Loucy (cell line): Measurements from ENCODE around the gene GJA3.

Source experiments
- H2AFZ ChIP-seq: fragments of 200-600 bp; sonication (generic); 2 replicates; pipeline ENCODE4 v1.6.0; 2016; ENCODE audit warnings: antibody characterized with exemption, mild to moderate bottlenecking, low read length, moderate library complexity
- H3F3A ChIP-seq: fragments of 200-600 bp; 2 replicates; pipeline ENCODE4 v1.6.0; 2016; ENCODE audit warnings: antibody characterized with exemption, low read depth, mild to moderate bottlenecking
- H3K27me3 ChIP-seq: fragments of 200-600 bp; sonication (generic); 2 replicates; pipeline ENCODE4 v1.6.1; 2014; ENCODE audit warnings: low read length, mild to moderate bottlenecking; ENCODE audit not compliant: insufficient read depth, poor library complexity, severe bottlenecking
- H3K36me3 ChIP-seq: fragments of 200-600 bp; sonication (generic); 2 replicates; pipeline ENCODE4 v1.6.1; 2016; ENCODE audit warnings: low read length; ENCODE audit not compliant: insufficient read depth
- H3K4me1 ChIP-seq: fragments of 200-600 bp; sonication (generic); 2 replicates; pipeline ENCODE4 v1.5.1; 2014; ENCODE audit warnings: low read length, mild to moderate bottlenecking; ENCODE audit not compliant: insufficient read depth, poor library complexity, severe bottlenecking
- H3K4me2 ChIP-seq: fragments of 200-600 bp; sonication (generic); 2 replicates; pipeline ENCODE4 v1.6.0; 2014; ENCODE audit warnings: antibody characterized with exemption, low read length, low read depth, mild to moderate bottlenecking; ENCODE audit not compliant: poor library complexity, severe bottlenecking
- H3K4me3 ChIP-seq: fragments of 200-600 bp; sonication (generic); 2 replicates; pipeline ENCODE4 v1.5.1; 2014; ENCODE audit warnings: low read length, mild to moderate bottlenecking, mixed read lengths; ENCODE audit not compliant: poor library complexity, severe bottlenecking
- H3K79me2 ChIP-seq: fragments of 200-600 bp; sonication (generic); 2 replicates; pipeline ENCODE4 v1.6.1; 2014; ENCODE audit warnings: low read length; ENCODE audit not compliant: insufficient read depth
- H3K9ac ChIP-seq: fragments of 200-600 bp; sonication (generic); 2 replicates; pipeline ENCODE4 v1.6.0; 2014; ENCODE audit warnings: mild to moderate bottlenecking, low read depth, low read length, moderate library complexity; ENCODE audit not compliant: poor library complexity, severe bottlenecking
- H3K9me2 ChIP-seq: fragments of 200-600 bp; sonication (generic); replicated peaks from 2 replicates; pipeline ENCODE4 v1.6.1; 2016; ENCODE audit warnings: low read depth, low read length, mixed read lengths
- H3K9me3 ChIP-seq: fragments of 200-600 bp; sonication (generic); 2 replicates; pipeline ENCODE4 v1.6.1; 2014; ENCODE audit warnings: mild to moderate bottlenecking, antibody characterized with exemption, low read length, low read depth; ENCODE audit not compliant: insufficient read depth
- H4K20me1 ChIP-seq: fragments of 200-600 bp; sonication (generic); 2 replicates; pipeline ENCODE4 v1.6.0; 2014; ENCODE audit warnings: antibody characterized with exemption, low read length, mild to moderate bottlenecking; ENCODE audit not compliant: insufficient read depth, poor library complexity, severe bottlenecking
- CTCF ChIP-seq: fragments of 200-600 bp; sonication (generic); conservative IDR thresholded peaks from 2 replicates; pipeline ENCODE4 v1.5.1; 2014; ENCODE audit warnings: mild to moderate bottlenecking, antibody characterized with exemption, low read length
- EZH2phosphoT487 ChIP-seq: fragments of 200-600 bp; IDR thresholded peaks from 2 replicates; pipeline ENCODE4 v1.6.1; 2018; ENCODE audit warnings: antibody characterized with exemption, mild to moderate bottlenecking, moderate library complexity, borderline replicate concordance

GJA3 gene

GRCh38 chr13:20128459-20128931, 32.4 kb downstream of the GJA3 start:
- Histone ChIP-seq H2AFZ (peak overlapping the region; percentile 90), H3K4me3 (peak overlapping the region; percentile 78)
- TF ChIP-seq CTCF (peak; percentile 46), EZH2phosphoT487 (no peak)

GRCh38 chr13:20127562-20128458, 33.0 kb downstream of the GJA3 start:
- no peaks in the 10 kb centered on the region for H3K9me2 ChIP-seq

More at GRCh38 chr13:20128459-20128931, 32.4 kb downstream of the GJA3 start:
- peak overlapping the region; percentile 76 for H3K9ac ChIP-seq
- no peaks in the 10 kb centered on the region for H3K36me3 ChIP-seq
- no peaks in the 10 kb centered on the region for H3K9me2 ChIP-seq
- H4K20me1 ChIP-seq: no peaks in the 10 kb centered on the region
- H3K4me2 ChIP-seq: peak overlapping the region; percentile 93
- peaks cover 11% of the 10 kb centered on the region for H3K4me1 ChIP-seq
- H3K79me2 ChIP-seq: no peaks in the 10 kb centered on the region
- H3F3A ChIP-seq: no peaks in the 10 kb centered on the region
- no peaks in the 10 kb centered on the region for H3K9me3 ChIP-seq
- no peaks in the 10 kb centered on the region for H3K27me3 ChIP-seq

GRCh38 chr13:20127262-20127561, 33.6 kb downstream of the GJA3 start:
- Histone ChIP-seq H3K27me3 (no peaks in the 10 kb centered on the region), H3F3A (no peaks in the 10 kb centered on the region), H3K4me2 (peak overlapping the region; percentile 93), H3K79me2 (no peaks in the 10 kb centered on the region), H4K20me1 (no peaks in the 10 kb centered on the region), H3K4me3 (peak overlapping the region; percentile 78), H3K9me2 (no peaks in the 10 kb centered on the region), H3K4me1 (peaks cover 11% of the 10 kb centered on the region), H3K9me3 (no peaks in the 10 kb centered on the region), H2AFZ (peak overlapping the region; percentile 90), H3K36me3 (no peaks in the 10 kb centered on the region), H3K9ac (peak overlapping the region; percentile 76)
- TF ChIP-seq EZH2phosphoT487 (no peak), CTCF (no peak)

More at GRCh38 chr13:20127562-20128458, 33.0 kb downstream of the GJA3 start:
- no peaks in the 10 kb centered on the region for H3F3A ChIP-seq
- TF ChIP-seq CTCF (peak; percentile 59), EZH2phosphoT487 (no peak)
- peak overlapping the region; percentile 78 for H3K4me3 ChIP-seq
- H3K79me2 ChIP-seq: no peaks in the 10 kb centered on the region
- H3K4me1 ChIP-seq: peaks cover 11% of the 10 kb centered on the region
- H3K4me2 ChIP-seq: peak overlapping the region; percentile 93
- H4K20me1 ChIP-seq: no peaks in the 10 kb centered on the region
- peak overlapping the region; percentile 90 for H2AFZ ChIP-seq
- no peaks in the 10 kb centered on the region for H3K27me3 ChIP-seq
- peak overlapping the region; percentile 76 for H3K9ac ChIP-seq
- H3K36me3 ChIP-seq: no peaks in the 10 kb centered on the region
- H3K9me3 ChIP-seq: no peaks in the 10 kb centered on the region
